Activated CD4-positive, alpha-beta T cell treated with anti-CD3 and anti-CD28 coated beads, Interleukin-10, Interleukin-2, amounts not matched to agents 100 ng/mL and 50 ng/mL, durations not matched to agents 16 hours and 8 hours (primary cell): ENCODE measurements around the gene TLE1.
"Not testable (repeated sequence)": the region's sequence is repeated elsewhere in the genome, so short reads cannot be mapped to it uniquely, and the experiment has no call there.

Experiments
- DNase-seq: peaks from one replicate; pipeline ENCODE4 v3.0.0-alpha.2; 2020

The TLE1 gene

DNA sequence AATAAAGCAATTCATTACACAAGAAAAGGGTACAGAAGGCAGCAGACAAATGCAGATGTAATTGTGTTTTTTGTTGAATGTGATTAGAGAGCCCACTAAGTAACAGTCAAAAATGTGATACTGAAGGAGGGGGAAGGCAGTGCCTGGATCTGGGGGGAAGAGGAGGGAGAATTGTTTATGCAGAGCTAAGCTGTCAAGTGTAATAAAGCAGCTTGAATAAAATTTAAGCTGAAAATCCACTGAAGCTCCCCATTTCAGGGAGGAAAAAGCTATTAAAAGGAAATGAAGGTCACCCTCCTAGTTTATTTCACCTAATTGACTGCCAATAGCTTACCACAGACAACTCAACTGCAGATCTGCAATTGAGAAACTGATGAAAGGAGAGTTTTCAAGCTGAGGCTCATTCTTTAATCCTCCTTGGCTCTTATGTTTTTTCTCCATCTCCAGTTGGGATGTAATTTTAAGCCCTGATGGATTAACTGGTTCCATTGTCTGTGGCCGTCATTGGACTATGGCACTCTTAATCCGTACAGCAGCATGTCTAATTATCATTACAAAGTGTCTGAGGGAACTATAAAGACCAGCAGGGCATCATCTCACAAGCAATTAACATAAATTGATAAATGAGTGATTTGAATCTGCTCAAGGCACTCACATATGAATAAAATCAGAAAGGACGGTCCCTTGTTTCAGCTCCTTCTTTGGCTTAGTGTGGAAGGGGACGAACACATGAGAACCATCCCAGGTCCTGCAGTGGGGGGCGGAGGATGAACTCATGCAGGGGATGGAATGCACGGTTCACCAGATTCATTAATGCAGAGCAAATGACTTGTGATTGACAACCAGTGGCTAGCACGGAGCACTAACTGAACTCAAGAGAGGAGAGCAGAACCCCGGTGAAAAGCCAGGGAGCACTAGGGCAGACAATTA lies 38.5 kb downstream of the TLE1 start:
- DNase-seq, result no peak

DNA sequence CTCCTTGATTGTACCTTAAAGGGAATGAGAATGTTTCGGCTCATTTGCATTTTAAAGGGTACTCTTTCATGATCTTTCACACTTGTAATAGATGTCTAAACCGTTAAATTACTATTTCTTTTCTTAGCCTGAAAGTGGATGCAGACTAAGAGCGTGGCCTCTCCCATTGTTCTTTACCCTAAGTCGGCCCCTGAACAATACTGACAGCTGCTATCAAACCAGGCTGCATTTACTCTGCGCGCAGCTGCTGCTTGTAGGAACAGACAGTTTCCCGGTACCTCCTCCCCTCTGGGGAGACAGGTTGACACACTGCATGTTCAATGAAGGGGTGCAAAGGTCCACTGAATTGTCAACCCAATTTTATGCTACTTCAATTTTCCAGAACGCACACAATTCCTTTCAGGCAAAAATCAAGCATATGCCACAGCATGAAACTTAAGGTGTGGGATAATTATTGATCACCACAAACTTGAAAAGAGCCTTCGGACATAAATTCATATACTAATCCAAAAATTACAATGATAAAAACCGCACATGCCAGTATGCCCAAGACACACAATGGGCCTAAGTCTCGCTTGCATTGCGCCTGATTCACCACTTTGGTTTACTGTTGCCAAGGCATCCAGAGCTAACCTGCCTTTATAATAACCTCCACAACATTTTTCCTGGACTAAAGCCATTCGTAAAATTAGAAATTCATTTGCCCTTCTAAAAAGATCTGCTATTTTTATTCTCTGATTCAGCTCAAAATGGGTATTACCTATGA lies 39.7 kb downstream of the TLE1 start:
- no peak for DNase-seq

DNA sequence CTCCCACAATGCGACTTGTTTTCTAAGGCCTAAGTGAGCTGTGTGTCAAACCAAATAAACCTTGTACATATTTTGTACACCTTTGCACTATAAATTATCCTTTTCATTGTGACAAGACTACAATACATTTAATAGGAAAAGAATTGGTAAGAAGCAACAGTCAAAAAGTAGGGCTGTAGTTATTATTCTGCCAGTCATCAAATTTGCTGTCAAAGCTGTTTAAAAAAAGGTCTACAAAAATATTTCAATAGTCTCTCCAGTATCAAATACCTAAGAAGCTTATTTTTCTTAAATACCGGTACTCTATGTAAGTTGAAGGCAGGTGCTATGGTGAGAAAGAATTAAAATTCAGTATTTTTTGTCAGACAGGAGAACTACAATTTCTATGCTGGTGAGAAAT lies 40.5 kb downstream of the TLE1 start:
- no peak for DNase-seq

DNA sequence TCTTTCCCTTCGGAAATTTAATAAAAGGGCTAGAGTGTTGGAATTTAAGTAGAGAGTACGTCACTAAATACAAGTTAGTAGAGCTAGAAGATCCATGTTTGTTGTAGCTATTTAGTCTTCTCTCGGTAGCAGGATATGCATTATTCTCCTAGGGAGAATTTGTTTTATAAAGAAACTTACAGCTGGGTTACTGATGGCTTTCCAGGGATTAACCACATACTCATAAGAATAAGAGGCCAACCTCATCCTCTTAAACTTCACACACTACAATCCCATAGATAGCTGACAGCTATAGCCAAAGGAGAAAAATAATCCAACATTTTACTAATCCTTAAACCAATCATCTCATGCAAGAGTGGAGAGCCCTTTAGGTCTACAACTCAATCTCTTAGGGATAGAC lies 43.0 kb downstream of the TLE1 start:
- no peak for DNase-seq

DNA sequence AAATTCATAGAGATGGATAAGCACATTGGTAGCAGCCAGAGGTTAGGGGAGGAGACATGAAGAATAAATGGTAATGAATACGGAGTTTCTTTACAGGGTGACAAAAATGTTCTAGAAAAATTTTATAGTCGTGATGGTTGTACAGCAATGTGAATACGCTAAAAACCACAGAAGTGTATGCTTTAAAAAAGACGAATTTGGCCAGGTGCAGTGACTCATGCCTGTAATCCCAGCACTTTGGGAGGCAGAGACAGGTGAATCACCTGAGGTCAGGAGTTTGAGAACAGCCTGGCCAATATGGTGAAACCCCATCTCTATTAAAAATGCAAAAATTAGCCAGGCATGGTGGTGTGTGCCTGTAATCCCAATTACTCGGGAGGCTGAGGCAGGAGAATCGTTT lies 44.8 kb downstream of the TLE1 start:
- DNase-seq, result not testable (repeated sequence)

DNA sequence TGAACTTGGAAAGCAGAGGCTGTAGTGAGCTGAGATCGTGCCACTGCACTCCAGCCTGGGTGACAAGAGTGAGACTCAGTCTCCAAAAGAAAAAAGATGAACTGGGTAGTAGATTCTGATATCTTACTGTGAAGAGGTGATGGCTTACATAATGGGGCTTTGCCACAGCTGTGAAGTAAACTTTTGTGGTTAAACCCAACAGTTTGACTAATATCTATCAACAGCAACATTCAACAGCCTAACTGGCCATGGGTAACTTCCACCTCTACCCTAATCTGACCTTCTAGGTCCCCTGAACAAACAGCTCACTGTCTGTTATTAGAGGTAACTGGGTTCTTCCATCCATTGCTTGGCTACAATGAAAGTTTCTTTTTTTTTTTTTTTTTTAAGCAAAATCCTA lies 52.1 kb downstream of the TLE1 start:
- DNase-seq, result no peak

DNA sequence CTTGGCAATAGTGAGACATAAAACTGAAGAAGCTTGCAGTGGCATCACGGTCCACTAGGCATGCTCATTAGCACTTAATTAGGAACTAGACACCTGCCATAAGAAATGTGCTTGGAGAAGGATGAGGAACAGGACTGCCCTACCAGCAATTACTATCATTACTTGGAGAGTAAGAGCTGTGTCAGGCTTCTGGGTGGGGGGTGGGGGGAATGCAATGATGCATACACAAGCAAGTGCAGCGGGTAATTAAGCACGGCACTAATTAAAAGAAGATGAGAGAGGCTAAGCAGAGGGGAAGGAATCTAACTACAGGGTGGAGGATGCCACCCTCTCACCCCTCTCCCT lies 53.1 kb downstream of the TLE1 start:
- DNase-seq, result no peak

DNA sequence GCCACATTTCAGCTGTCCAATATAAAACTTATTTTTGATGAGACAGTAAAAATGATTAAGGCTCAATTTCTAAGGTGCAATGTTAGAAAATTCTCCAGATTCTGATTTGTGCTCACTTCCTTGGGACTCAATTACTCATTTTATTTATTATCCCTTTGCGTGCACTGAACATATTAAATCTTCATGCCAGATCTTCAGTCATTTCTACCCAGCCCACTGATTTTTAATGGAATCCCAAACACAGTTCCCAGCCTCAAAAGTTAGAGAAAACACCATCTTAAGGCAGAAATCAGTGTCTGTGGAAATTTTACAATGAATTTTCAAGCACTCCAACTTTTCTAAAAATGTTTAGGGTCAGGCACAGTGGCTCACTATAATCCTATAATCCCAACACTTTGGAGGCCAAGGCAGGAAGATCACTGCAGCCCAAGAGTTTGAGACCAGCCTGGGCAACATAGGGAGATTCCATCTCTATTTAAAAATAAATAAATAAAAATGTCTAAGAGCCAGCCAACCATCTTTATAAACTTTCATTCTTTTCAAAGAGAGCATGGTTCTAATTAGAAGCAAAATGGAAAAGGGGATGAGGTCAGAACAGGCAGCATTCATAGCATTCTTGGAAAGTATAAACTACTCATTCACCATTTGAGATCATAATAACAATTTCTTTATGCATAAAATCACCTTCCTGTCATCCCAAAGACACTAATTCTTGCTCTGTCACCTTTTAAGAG lies 53.7 kb downstream of the TLE1 start:
- no peak for DNase-seq

DNA sequence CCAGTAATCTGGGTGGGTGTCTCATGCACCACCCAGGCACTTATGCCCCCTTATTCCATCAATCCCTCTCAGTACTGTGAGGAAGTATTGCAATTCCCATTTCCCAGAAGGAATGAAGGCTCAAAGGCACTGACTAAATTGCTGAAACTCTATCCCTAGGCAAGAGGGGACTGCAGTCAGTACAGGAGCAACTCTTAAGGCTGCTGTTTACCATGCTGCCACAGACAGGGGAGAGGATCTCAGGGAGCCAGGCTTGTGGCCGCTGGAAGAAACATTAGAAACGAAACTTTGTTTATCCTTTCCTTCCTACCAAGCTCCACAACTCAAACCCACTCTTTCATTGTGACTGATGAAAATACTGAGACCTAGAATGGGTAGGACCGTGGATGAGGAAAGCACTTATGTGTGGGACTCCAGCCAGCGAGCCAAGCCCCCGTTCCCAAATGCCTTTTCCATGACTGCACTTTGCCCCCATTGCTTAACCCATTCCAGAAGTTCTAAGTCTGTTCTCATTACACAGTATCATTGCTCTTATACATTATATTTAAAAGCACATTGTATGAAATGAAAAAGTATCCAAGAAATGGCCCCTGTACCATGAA lies 54.3 kb downstream of the TLE1 start:
- DNase-seq, result no peak

DNA sequence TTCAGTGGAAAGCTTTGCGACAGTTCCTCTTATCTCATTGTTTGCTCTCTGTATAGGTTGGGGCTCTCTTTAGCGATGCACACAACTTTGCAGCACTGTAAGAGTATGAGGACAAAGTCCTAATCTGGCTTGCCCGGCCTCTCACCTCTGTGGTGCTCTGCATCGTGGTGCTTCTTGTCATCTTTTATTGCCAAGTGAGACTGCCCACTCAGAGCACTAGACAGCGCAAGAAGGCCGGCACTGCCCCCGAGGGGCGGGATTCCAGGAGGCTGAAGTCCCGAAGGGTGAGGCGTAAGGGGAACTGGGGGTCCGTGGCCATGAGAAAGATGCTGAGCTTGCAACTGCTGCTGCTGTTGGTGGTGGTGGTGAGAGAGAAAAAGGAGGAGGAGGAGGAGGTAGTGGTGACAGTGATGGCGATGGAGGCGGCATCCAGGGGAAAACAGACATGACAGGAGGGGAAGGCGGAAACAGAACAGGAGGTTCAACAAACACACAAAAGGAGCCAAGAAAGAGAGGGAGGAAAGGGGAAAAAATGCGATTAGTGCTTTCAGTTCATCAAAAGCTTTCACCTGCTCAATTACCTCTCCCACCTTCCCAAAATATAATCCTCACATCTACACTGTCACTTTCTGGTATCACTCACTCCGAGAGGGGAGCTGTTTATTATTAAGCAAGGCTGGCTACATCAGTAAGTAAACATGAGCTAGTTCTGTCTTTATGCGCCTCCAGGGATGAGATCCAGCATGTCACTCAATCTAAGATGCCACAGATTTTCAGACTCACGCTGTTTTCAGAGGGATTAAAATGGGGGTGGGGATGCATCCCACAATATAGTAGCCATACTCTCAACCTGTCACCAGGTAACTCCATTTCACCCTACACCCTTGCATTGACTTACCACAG lies 55.1 kb downstream of the TLE1 start:
- DNase-seq, result no peak

DNA sequence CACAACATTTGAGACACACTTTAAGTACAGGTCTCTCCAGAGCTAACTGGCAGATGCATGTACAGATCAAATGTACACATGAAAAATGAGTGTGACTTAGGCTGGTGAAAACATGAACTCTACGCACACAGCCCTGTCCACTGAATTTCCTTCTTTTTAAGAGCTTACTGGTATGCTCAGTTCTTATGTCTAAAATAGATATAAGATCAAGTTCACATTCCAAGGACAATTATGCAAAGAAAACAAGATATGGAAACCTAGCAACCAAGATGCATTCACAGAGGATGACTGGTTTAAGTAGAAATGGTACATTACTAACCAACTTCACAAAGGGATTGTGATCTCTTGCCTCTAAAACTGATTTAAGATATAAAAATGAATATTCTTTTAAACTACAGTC lies 56.7 kb downstream of the TLE1 start:
- DNase-seq, result no peak

DNA sequence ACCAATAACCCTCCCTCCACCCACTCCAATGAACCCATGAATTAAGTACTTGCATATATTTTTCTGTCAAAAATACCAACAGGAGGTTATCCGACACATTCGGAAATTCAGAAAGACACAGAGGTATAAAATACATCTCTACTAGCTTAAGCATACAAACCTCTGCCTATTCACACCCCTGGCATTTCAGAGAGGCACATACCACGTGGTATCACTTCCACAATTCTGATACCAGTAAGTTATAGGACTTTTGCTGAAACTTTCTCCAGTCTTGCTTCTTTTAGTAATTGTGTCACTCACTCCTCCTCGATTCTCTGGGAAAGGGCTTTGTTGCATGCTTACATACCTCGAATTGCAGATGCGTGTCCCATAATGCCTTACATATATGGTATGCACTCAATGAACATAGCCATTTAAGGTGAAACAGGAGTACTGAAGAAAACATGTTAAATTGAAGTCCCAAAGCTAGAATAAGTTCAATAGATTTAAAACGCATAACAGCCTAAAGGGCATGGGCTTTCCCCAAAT lies 58.1 kb downstream of the TLE1 start:
- no peak for DNase-seq

DNA sequence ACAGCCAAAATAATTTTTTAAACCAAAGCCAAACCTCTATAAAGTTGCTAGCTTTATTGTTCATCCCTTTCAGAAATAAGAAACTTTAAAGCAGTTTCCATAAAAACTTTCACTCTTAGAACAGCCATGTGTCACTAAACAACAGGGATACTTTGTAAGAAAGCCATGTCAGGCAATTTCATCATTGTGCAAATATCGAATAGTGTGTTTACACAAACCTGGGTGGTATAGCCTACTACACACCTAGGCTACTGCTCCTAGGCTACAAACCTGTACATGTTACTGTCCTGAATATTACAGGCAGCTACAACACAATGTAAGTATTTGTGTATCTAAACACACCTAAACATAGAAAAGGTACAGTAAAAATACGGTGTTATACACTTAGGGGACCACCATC lies 59.9 kb downstream of the TLE1 start:
- no peak for DNase-seq

DNA sequence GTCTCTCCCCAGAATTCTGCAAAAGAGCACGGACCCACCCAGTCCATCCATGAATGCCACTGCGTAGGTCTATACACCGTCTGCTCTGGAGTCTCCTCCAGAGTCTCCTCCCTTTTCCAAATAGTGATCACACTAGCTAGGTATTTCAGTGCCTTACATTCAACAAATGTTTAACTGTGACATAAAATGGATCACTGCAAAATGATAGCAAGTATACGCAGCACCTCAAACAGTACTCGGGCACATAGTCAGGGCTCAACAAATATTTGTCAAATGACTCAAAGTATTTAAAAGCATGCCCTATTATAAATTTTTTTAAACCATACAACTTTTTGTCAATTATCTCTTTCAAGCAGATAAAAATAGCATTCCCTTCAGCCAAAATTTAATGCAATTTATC lies 60.5 kb downstream of the TLE1 start:
- DNase-seq, result no peak

DNA sequence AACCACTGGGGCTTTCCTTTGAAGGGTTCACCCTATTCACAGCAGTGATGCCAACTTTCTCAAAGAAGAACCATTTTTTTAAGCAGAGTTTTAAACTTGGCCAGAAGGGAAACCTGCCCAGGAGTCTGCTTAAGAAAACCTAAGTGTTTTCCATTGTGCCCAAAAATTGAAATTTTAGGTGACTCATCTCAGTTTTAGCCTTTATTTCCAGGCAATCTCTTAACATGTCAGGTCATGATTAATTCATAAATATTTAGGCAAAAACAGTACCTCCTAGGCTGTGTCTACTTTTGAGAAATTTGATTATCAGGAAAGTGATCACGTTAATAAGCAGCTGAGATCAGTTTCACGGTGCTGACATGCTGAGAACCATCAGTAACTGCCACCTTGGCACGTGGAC lies 61.9 kb downstream of the TLE1 start:
- no peak for DNase-seq

DNA sequence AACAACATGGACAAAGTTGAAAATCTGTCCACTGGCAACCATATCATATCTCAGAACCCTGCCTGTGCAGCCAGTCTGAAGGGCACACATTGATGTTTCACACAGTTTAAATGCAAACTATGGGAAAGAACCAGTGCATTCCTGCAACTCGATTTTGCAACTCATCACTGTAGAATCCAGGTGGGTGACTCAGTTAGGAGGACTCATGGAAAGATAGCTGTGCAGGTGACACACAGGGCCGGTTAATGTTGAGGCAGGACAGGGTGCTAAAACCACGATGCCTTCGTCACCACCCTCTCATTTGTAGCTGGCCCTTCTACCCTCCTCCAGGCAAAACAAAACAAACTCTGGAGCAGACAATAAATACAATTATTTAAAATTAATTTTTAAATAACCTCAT lies 62.8 kb downstream of the TLE1 start:
- DNase-seq, result no peak

DNA sequence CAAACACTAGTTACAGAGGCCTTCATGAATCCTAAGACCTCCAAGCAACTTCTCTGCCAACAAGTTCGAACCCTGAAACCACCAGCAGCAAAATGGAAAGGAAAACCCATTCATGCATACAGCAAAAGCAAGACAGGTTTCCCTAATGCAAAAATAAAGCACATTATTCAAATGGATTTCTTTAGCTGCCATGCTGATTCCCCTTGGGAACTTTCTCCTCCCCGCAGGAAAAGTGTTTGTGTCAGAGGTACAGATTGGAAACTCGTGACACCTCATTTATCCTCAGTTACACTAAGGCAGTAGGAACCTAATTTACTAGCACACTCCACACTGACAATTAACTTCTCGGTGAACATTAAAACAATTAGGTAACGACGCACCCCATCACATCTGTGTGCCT lies 63.4 kb downstream of the TLE1 start:
- no peak for DNase-seq

DNA sequence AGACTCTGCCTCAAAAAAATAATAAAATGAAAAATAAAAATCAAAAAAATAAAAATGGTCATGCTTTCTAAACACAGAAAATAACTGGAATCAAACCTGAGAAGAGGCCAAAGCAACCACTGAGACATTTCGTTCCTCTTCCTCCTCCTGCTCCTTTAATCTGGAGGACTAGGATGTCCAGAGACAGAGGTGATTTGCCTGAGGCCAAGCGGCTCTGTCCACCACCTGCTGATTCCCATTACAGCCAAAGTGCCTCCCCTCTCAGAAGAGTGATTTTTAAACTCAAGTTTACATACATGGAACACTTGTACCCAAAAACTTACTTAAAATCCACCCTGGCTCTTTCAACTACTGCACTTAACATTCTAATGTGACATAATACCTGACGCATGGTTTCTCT lies 65.6 kb downstream of the TLE1 start:
- DNase-seq, result no peak

DNA sequence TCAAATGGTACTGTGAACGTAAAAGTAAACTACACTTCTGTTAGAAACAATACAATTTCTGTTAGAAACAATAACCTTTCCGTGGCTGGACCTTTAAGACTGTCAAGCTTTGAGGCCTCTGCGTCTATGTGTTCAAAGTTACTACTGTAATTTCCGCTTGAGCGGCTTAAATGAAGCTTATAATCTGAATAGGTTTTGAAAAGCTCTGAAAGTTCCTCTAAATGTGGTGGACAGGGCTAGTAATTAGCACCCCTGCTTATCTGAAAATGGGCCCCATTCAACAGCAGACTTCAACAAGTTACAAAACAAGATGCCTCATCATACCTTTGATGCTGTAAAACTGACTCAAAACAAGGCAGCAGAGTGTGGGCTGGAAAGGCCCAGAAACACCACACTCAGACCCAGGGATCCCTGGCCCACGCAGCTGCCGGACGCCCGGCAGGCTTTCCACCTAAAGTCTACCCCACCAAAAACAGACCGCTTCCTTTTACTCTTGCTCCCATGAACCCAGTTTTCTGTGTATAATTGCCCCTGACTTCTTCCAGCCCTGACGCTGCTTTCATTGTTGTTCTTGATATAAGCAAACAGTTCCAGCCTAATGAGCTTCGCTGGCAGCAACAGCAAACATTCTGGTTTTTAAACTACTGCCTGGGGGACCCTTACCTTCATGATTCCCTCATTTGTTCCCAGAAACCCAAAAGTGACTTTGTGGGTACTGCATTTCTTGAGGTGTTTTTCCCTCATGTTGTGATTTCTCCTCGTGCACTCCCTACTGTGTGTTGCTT lies 66.7 kb downstream of the TLE1 start:
- no peak for DNase-seq

DNA sequence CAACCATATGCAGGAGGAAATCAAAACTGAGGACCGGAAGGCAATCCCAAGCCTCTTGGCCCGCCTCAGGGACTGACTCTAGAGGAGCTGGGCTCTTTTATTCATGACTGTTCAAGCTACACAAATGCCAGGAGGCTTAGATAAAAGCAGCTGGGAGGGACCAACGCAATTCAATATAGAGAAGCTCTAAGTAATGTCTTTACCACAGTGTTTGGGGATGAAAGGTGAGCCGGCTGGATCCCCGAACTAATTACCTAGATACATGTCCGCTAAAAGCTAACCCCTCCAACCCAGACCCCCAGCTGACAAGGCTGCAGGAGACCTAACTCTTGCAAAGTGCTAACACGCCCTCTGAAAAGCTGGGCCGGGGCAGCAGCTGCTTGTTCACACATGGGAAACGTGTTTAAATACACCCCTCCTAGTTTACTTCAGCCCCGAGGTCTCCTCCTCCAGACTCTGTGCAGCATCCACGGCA lies 67.5 kb downstream of the TLE1 start:
- DNase-seq, result no peak

DNA sequence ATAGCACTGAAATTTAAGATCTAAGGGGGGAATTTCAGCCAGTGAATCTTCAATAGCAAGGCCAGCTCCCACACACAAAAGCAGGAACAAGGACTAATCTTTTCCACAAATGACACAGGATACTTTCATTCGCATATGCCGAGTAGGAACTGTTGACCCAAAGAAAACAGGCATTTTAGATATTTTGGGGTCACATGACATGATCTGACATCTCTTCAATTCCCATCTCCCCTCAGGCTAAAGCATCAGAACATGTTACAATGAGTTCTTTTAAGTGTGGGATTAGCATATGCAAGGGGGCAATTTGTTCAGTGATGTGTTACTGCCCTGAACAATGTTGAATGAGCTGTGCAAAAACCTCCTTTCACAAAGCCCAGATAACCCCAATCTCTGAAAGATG lies 68.2 kb downstream of the TLE1 start:
- no peak for DNase-seq
